Loucy (cell line): ENCODE data around the gene CHI3L1.

ENCODE experiments used
- H2AFZ ChIP-seq: fragments of 200-600 bp; sonication (generic); 2 replicates; pipeline ENCODE4 v1.6.0; 2016; ENCODE audit warnings: antibody characterized with exemption, mild to moderate bottlenecking, low read length, moderate library complexity
- H3F3A ChIP-seq: fragments of 200-600 bp; 2 replicates; pipeline ENCODE4 v1.6.0; 2016; ENCODE audit warnings: antibody characterized with exemption, low read depth, mild to moderate bottlenecking
- H3K27me3 ChIP-seq: fragments of 200-600 bp; sonication (generic); 2 replicates; pipeline ENCODE4 v1.6.1; 2014; ENCODE audit warnings: low read length, mild to moderate bottlenecking; ENCODE audit not compliant: insufficient read depth, poor library complexity, severe bottlenecking
- H3K36me3 ChIP-seq: fragments of 200-600 bp; sonication (generic); 2 replicates; pipeline ENCODE4 v1.6.1; 2016; ENCODE audit warnings: low read length; ENCODE audit not compliant: insufficient read depth
- H3K4me1 ChIP-seq: fragments of 200-600 bp; sonication (generic); 2 replicates; pipeline ENCODE4 v1.5.1; 2014; ENCODE audit warnings: low read length, mild to moderate bottlenecking; ENCODE audit not compliant: insufficient read depth, poor library complexity, severe bottlenecking
- H3K4me2 ChIP-seq: fragments of 200-600 bp; sonication (generic); 2 replicates; pipeline ENCODE4 v1.6.0; 2014; ENCODE audit warnings: antibody characterized with exemption, low read length, low read depth, mild to moderate bottlenecking; ENCODE audit not compliant: poor library complexity, severe bottlenecking
- H3K4me3 ChIP-seq: fragments of 200-600 bp; sonication (generic); 2 replicates; pipeline ENCODE4 v1.5.1; 2014; ENCODE audit warnings: low read length, mild to moderate bottlenecking, mixed read lengths; ENCODE audit not compliant: poor library complexity, severe bottlenecking
- H3K79me2 ChIP-seq: fragments of 200-600 bp; sonication (generic); 2 replicates; pipeline ENCODE4 v1.6.1; 2014; ENCODE audit warnings: low read length; ENCODE audit not compliant: insufficient read depth
- H3K9ac ChIP-seq: fragments of 200-600 bp; sonication (generic); 2 replicates; pipeline ENCODE4 v1.6.0; 2014; ENCODE audit warnings: mild to moderate bottlenecking, low read depth, low read length, moderate library complexity; ENCODE audit not compliant: poor library complexity, severe bottlenecking
- H3K9me2 ChIP-seq: fragments of 200-600 bp; sonication (generic); replicated peaks from 2 replicates; pipeline ENCODE4 v1.6.1; 2016; ENCODE audit warnings: low read depth, low read length, mixed read lengths
- H3K9me3 ChIP-seq: fragments of 200-600 bp; sonication (generic); 2 replicates; pipeline ENCODE4 v1.6.1; 2014; ENCODE audit warnings: mild to moderate bottlenecking, antibody characterized with exemption, low read length, low read depth; ENCODE audit not compliant: insufficient read depth
- H4K20me1 ChIP-seq: fragments of 200-600 bp; sonication (generic); 2 replicates; pipeline ENCODE4 v1.6.0; 2014; ENCODE audit warnings: antibody characterized with exemption, low read length, mild to moderate bottlenecking; ENCODE audit not compliant: insufficient read depth, poor library complexity, severe bottlenecking
- EZH2phosphoT487 ChIP-seq: fragments of 200-600 bp; IDR thresholded peaks from 2 replicates; pipeline ENCODE4 v1.6.1; 2018; ENCODE audit warnings: antibody characterized with exemption, mild to moderate bottlenecking, moderate library complexity, borderline replicate concordance
- TF ChIP-seq, protein P1 (sequence below): fragments of 200-600 bp; sonication (generic); conservative IDR thresholded peaks from 2 replicates; pipeline ENCODE4 v1.5.1; 2014; ENCODE audit warnings: mild to moderate bottlenecking, antibody characterized with exemption, low read length

CHI3L1 gene

DNA sequence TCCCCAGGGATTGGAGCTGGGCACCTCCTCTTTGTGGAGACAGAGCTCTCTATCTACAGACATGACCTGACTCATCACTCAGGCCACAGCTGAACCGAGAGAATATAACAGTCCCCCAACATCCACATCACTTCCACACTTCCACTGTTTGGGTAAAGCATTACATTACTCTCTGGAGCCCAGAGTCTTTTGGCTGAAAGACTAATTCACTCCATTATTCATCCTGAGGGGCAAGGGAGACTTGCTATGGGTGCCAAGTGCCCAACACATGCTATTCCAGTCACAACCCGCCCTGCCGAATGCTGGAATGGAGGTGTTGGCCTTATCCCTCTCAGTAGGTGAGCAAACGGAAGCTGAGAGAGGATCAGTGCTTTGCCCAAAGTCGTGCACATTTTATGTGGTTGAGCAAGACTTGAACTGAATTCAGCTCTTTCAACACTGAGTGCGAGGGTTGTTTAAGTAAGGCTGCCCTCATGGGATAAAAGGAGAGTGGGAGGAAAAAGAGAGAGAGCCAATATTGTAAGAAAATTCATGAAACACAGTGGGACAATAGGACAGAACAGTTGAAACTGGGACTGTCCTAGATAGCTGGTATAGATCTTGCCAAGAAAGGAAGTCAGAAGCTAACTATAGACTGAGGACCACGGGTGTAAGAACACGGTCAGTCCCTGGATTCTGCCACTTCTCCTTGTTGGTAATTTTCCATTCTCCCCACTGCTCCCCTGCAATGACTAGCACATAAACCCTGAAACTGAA is 13.5 kb upstream of the CHI3L1 start:
- Histone ChIP-seq H3K36me3 (no peaks in the 10 kb centered on the region), H3K9me3 (no peaks in the 10 kb centered on the region), H3K4me2 (no peak overlapping the region), H3K27me3 (no peaks in the 10 kb centered on the region), H3K79me2 (no peaks in the 10 kb centered on the region), H2AFZ (no peak overlapping the region), H3K4me1 (peaks cover 3% of the 10 kb centered on the region), H3F3A (no peaks in the 10 kb centered on the region), H3K9me2 (no peaks in the 10 kb centered on the region), H3K9ac (no peak overlapping the region), H4K20me1 (no peaks in the 10 kb centered on the region), H3K4me3 (no peak overlapping the region)
- no peak for TF ChIP-seq EZH2phosphoT487
- TF ChIP-seq, protein P1, sequence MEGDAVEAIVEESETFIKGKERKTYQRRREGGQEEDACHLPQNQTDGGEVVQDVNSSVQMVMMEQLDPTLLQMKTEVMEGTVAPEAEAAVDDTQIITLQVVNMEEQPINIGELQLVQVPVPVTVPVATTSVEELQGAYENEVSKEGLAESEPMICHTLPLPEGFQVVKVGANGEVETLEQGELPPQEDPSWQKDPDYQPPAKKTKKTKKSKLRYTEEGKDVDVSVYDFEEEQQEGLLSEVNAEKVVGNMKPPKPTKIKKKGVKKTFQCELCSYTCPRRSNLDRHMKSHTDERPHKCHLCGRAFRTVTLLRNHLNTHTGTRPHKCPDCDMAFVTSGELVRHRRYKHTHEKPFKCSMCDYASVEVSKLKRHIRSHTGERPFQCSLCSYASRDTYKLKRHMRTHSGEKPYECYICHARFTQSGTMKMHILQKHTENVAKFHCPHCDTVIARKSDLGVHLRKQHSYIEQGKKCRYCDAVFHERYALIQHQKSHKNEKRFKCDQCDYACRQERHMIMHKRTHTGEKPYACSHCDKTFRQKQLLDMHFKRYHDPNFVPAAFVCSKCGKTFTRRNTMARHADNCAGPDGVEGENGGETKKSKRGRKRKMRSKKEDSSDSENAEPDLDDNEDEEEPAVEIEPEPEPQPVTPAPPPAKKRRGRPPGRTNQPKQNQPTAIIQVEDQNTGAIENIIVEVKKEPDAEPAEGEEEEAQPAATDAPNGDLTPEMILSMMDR: no peak

GRCh38 chr1:203199481-203199815 is 12.9 kb upstream of the CHI3L1 start:
- Histone ChIP-seq H3F3A (no peaks in the 10 kb centered on the region), H3K4me2 (no peak overlapping the region), H3K9me2 (no peaks in the 10 kb centered on the region), H2AFZ (no peak overlapping the region), H3K4me3 (no peak overlapping the region), H3K9me3 (no peaks in the 10 kb centered on the region), H3K79me2 (no peaks in the 10 kb centered on the region), H3K9ac (no peak overlapping the region), H3K36me3 (no peaks in the 10 kb centered on the region), H3K27me3 (no peaks in the 10 kb centered on the region), H3K4me1 (peaks cover 3% of the 10 kb centered on the region), H4K20me1 (no peaks in the 10 kb centered on the region)
- TF ChIP-seq, protein P1: no peak
- no peak for TF ChIP-seq EZH2phosphoT487

GRCh38 chr1:203199002-203199401 is 12.5 kb upstream of the CHI3L1 start:
- Histone ChIP-seq H3K9me3 (no peaks in the 10 kb centered on the region), H3K36me3 (no peaks in the 10 kb centered on the region), H3K9me2 (no peaks in the 10 kb centered on the region), H3K9ac (no peak overlapping the region), H3K4me3 (no peak overlapping the region), H3F3A (no peaks in the 10 kb centered on the region), H3K4me1 (peaks cover 3% of the 10 kb centered on the region), H2AFZ (no peak overlapping the region), H3K79me2 (no peaks in the 10 kb centered on the region), H3K4me2 (no peak overlapping the region), H4K20me1 (no peaks in the 10 kb centered on the region), H3K27me3 (no peaks in the 10 kb centered on the region)
- TF ChIP-seq, protein P1: no peak
- TF ChIP-seq EZH2phosphoT487: no peak
